ENCODE measurements around the gene KCNT1. TPM values are rescaled to one million over a fixed set of nuclear protein-coding genes. Genes with fewer than 3 reads are reported as not detected.

KCNT1 gene
- total RNA-seq, 1 experiment from 2014 or later = 0.68 TPM

GRCh38 chr9:135657416-135657815, 44.6 kb upstream of the KCNT1 start:
- DNase-seq = no peak
- Mint-ChIP-seq H3K9me3 (peaks cover 37 to 39% of the 10 kb centered on the region in 2 experiments), H3K36me3 (ENCODE audit: insufficient read depth in 1 of 3, low read depth in 3 of 3) (peaks cover 11 to 69% (median 27%) of the 10 kb centered on the region in 3 experiments), H3K27me3 (ENCODE audit: low read depth) (no peaks in the 10 kb centered on the region; the same call in none of the 2 replicates), H3K4me1 (peaks cover 9% of the 10 kb centered on the region in 2 experiments), H3K4me3 (no peak overlapping the region), H3K27ac (no peak overlapping the region)
- no peaks in the 10 kb centered on the region for H3K4me1 ChIP-seq (ENCODE audit: insufficient read depth, low read length)
- H2BK12ac ChIP-seq (ENCODE audit: insufficient read length, low read depth, low read length) = no peak overlapping the region
- H4K5ac ChIP-seq (ENCODE audit: insufficient read length, low read depth, low read length) = no peak overlapping the region
- H4K91ac ChIP-seq (ENCODE audit: insufficient read length, low read depth, low read length) = no peak overlapping the region
- H2BK15ac ChIP-seq (ENCODE audit: low read depth, low read length) = no peak overlapping the region
- no peak overlapping the region for H2BK120ac ChIP-seq (ENCODE audit: low read depth, low read length, poor library complexity, severe bottlenecking)
- H3K56ac ChIP-seq (ENCODE audit: insufficient read length, low read depth, low read length) = no peak overlapping the region
- H2BK20ac ChIP-seq (ENCODE audit: low read depth, low read length, poor library complexity, severe bottlenecking) = no peak overlapping the region
- no peak overlapping the region for H3K9ac ChIP-seq (ENCODE audit: extremely low read depth, insufficient read length, low read length)
- H3K9me3 ChIP-seq (ENCODE audit: control insufficient read depth, low read depth, low read length) = peaks cover 12% of the 10 kb centered on the region
- H3K23me2 ChIP-seq (ENCODE audit: insufficient read length, low read depth, low read length, poor library complexity, severe bottlenecking) = no peaks in the 10 kb centered on the region
- H3K27ac ChIP-seq (ENCODE audit: insufficient read length, low read depth, low read length) = no peak overlapping the region
- no peak overlapping the region for H3K4me2 ChIP-seq (ENCODE audit: insufficient read depth, insufficient read length, low read length)
- no peaks in the 10 kb centered on the region for H3K79me2 ChIP-seq (ENCODE audit: insufficient read depth, low read length)
- H3T11ph ChIP-seq (ENCODE audit: low read length) = no peak overlapping the region
- H2AFZ ChIP-seq (ENCODE audit: low read length) = no peak overlapping the region
- no peak overlapping the region for H2BK5ac ChIP-seq (ENCODE audit: insufficient read length, low read length)
- no peak overlapping the region for H3K14ac ChIP-seq (ENCODE audit: insufficient read depth, low read length)
- no peak for TF ChIP-seq CTCF (conservative IDR thresholded peaks at IDR 0.05)
- H3K79me1 ChIP-seq (ENCODE audit: insufficient read depth, low read depth, low read length, poor library complexity, severe bottlenecking) = no peaks in the 10 kb centered on the region
- no CpG with 5 or more reads among the region's 15 CpGs for WGBS (ENCODE audit: extremely low coverage, insufficient read length, low lambda C conversion rate)
- no peak overlapping the region for H4K8ac ChIP-seq (replicated peaks; ENCODE audit: insufficient read length, low read depth, low read length)
- no peak overlapping the region for H3K18ac ChIP-seq (ENCODE audit: insufficient read length, low read depth, low read length)
- no peak overlapping the region for H2AK5ac ChIP-seq (ENCODE audit: insufficient read length, low read length)
- H3K27me3 ChIP-seq (ENCODE audit: insufficient read depth, low read length) = no peaks in the 10 kb centered on the region
- no peaks in the 10 kb centered on the region for H4K20me1 ChIP-seq (ENCODE audit: control insufficient read depth, insufficient read depth, insufficient read length)
- H3K23ac ChIP-seq (ENCODE audit: insufficient read length, low read depth, low read length) = no peak overlapping the region
- H3K4ac ChIP-seq (ENCODE audit: low read depth, low read length) = no peak overlapping the region
